HepG2 (cell line): ENCODE data around the gene ATP6V0A1. TPM values are rescaled to one million over a fixed set of nuclear protein-coding genes. Genes with fewer than 3 reads are reported as not detected.

ENCODE experiments used
- GTF3A ChIP-seq: sonication (generic); formaldehyde crosslinking; conservative IDR thresholded peaks from 2 replicates; pipeline ENCODE4 v1.4.0; 2020; ENCODE audit warnings: mild to moderate bottlenecking, missing genetic modification reagents
- HNF4A ChIP-seq: sonication (generic); formaldehyde crosslinking; IDR thresholded peaks from 2 replicates; pipeline ENCODE4 v1.4.0; 2020; ENCODE audit warnings: missing genetic modification reagents
- JUND ChIP-seq: sonication (generic); formaldehyde crosslinking; IDR thresholded peaks from 2 replicates; pipeline ENCODE4 v1.8.0; 2022; ENCODE audit warnings: mild to moderate bottlenecking, missing genetic modification reagents
- KMT2A ChIP-seq: sonication (generic); formaldehyde crosslinking; IDR thresholded peaks from 2 replicates; pipeline ENCODE4 v1.4.0; 2020; ENCODE audit warnings: missing genetic modification reagents
- MTA3 ChIP-seq: sonication (generic); formaldehyde crosslinking; IDR thresholded peaks from 2 replicates; pipeline ENCODE4 v1.4.0; 2020; ENCODE audit warnings: missing genetic modification reagents
- POLR2A ChIP-seq, 2 experiments: IDR thresholded peaks; 2 replicates each; pipeline ENCODE4 v1.6.1; 2011; ENCODE audit warnings: low read depth in 2 of 2, low read length in 2 of 2, mild to moderate bottlenecking in 1 of 2, moderate library complexity in 1 of 2; ENCODE audit not compliant: insufficient read depth in 1 of 2
- SRSF4 ChIP-seq: fragments of 200-400 bp; formaldehyde crosslinking; IDR thresholded peaks from one replicate; pipeline ENCODE4 v1.6.1; 2018; ENCODE audit warnings: mild to moderate bottlenecking, low read depth, low read length, moderate library complexity; ENCODE audit not compliant: poor library complexity, severe bottlenecking
- U2AF2 ChIP-seq: fragments of 200-400 bp; formaldehyde crosslinking; IDR thresholded peaks from 2 replicates; pipeline ENCODE4 v1.6.1; 2017; ENCODE audit warnings: low read depth, mild to moderate bottlenecking, low read length
- ZFP1 ChIP-seq: IDR thresholded peaks from 2 replicates; pipeline ENCODE4 v1.6.1; 2016
- ZFX ChIP-seq: sonication (generic); formaldehyde crosslinking; IDR thresholded peaks from 2 replicates; pipeline ENCODE4 v1.4.0; 2020; ENCODE audit warnings: mild to moderate bottlenecking, low read depth, missing genetic modification reagents, moderate library complexity
- ZNF10 ChIP-seq: sonication (generic); formaldehyde crosslinking; IDR thresholded peaks from 2 replicates; pipeline ENCODE4 v1.4.0; 2020; ENCODE audit warnings: mild to moderate bottlenecking, low read depth, missing genetic modification reagents, borderline replicate concordance
- ZNF253 ChIP-seq: sonication (generic); formaldehyde crosslinking; IDR thresholded peaks from 2 replicates; pipeline ENCODE4 v1.8.0; 2022; ENCODE audit warnings: mild to moderate bottlenecking, missing genetic modification reagents, borderline replicate concordance
- ZNF460 ChIP-seq: sonication (generic); formaldehyde crosslinking; IDR thresholded peaks from 2 replicates; pipeline ENCODE4 v1.5.1; 2020; ENCODE audit warnings: missing genetic modification reagents, mild to moderate bottlenecking, borderline replicate concordance
- ZNF562 ChIP-seq: sonication (generic); formaldehyde crosslinking; IDR thresholded peaks from 2 replicates; pipeline ENCODE4 v1.8.0; 2022; ENCODE audit warnings: missing genetic modification reagents, borderline replicate concordance
- ZNF839 ChIP-seq: sonication (generic); formaldehyde crosslinking; IDR thresholded peaks from 2 replicates; pipeline ENCODE4 v1.4.0; 2020; ENCODE audit warnings: missing genetic modification reagents, mild to moderate bottlenecking, borderline replicate concordance
- ZZZ3 ChIP-seq: sonication (generic); formaldehyde crosslinking; IDR thresholded peaks from 2 replicates; pipeline ENCODE4 v1.4.0; 2020; ENCODE audit warnings: missing genetic modification reagents, mild to moderate bottlenecking, borderline replicate concordance
- polyA plus RNA-seq, 8 experiments: library from polyadenylated mRNA; depleted of rRNA in 3 of 8; stranded (reverse) in 7 of 8; unstranded in 1 of 8; fragments of >200 nt; fragmentation: Illumina TruSeq in 4 of 8; extraction: Trizol in 4 of 8; gene quantifications; 2 replicates each; pipeline versions ENCODE4 v1.2.1 to v1.2.3, GENCODE V29; 2011 to 2016; ENCODE audit warnings: low read depth in 4 of 8, missing spikeins in 1 of 8, mixed read lengths in 1 of 8; ENCODE audit not compliant: insufficient read depth in 1 of 8
- total RNA-seq, 5 experiments: library from RNA; depleted of rRNA; stranded (reverse); fragments of >200 nt; fragmentation: Illumina TruSeq; extraction: Trizol; gene quantifications; 2 replicates each; pipeline ENCODE4 v1.2.3, GENCODE V29; 2016; ENCODE audit warnings: low read depth in 1 of 5
- TF ChIP-seq, protein P1 (sequence below): IDR thresholded peaks from 2 replicates; pipeline ENCODE4 v1.6.1; 2016; ENCODE audit warnings: missing compliant biosample characterization, missing genetic modification reagents, borderline replicate concordance
- TF ChIP-seq, protein P2 (sequence below): sonication (generic); formaldehyde crosslinking; IDR thresholded peaks from 2 replicates; pipeline ENCODE4 v1.4.0; 2020; ENCODE audit warnings: mild to moderate bottlenecking, missing genetic modification reagents
- TF ChIP-seq, protein P3 (sequence below): sonication (generic); formaldehyde crosslinking; IDR thresholded peaks from 2 replicates; pipeline ENCODE4 v1.8.1; 2022; ENCODE audit warnings: low read depth, mild to moderate bottlenecking, missing genetic modification reagents
- TF ChIP-seq, protein P4 (sequence below): sonication (generic); formaldehyde crosslinking; IDR thresholded peaks from 2 replicates; pipeline ENCODE4 v1.4.0; 2020; ENCODE audit warnings: mild to moderate bottlenecking, missing genetic modification reagents
- TF ChIP-seq, protein P5 (sequence below): sonication (generic); formaldehyde crosslinking; conservative IDR thresholded peaks from 2 replicates; pipeline ENCODE4 v1.8.0; 2022; ENCODE audit warnings: missing genetic modification reagents

ATP6V0A1 gene
- total and polyA plus RNA-seq, 2 of the 13 experiments (the other 11 are each of a cell fraction or from before 2014, with no cell fraction given), result 27.9 to 54.1 TPM

DNA sequence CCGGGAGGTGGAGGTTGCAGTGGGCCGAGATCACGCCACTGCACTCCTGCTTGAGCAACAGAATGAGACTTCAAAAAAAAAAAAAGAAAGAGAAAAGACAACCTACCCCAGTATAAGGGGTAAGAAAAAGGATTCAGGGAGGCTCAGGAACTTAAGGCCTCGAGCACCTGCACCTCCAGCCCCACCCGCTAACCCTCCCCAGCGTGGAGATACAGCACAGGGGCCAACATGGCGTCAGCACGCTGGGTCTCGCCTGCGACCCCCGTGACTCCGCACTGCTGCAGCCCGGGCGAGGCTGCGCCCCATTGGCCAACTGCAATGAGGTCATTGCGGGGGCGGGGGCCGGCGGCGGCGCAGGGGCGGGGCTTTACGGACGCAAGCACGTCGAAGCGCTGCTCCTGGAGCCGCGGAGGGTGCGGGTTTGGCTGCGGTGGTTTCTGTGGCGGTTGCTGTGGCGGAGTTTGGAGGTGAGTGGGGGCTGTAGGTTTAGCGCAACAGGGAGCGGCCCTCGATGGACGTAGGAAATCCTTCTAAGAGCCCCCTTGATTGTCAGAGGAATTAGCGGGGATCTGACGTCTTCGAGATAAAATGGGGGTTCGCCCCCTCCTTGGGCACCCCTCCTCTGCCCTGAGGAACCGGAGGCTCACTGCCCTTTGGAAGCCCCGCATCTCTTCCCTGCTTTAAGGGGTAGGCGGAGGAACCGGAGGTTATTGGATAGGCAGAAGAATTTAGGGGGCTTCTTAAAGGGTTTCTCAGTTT is at the start of gene ATP6V0A1 (continued):
- TF ChIP-seq, protein P1, sequence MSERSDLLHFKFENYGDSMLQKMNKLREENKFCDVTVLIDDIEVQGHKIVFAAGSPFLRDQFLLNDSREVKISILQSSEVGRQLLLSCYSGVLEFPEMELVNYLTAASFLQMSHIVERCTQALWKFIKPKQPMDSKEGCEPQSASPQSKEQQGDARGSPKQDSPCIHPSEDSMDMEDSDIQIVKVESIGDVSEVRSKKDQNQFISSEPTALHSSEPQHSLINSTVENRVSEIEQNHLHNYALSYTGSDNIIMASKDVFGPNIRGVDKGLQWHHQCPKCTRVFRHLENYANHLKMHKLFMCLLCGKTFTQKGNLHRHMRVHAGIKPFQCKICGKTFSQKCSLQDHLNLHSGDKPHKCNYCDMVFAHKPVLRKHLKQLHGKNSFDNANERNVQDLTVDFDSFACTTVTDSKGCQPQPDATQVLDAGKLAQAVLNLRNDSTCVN (CRISPR knock-in tag), result peak; percentile 66
- peak; percentile 82 for TF ChIP-seq ZFX (CRISPR knock-in tag)
- no peak for TF ChIP-seq ZNF10
- TF ChIP-seq, protein P2, sequence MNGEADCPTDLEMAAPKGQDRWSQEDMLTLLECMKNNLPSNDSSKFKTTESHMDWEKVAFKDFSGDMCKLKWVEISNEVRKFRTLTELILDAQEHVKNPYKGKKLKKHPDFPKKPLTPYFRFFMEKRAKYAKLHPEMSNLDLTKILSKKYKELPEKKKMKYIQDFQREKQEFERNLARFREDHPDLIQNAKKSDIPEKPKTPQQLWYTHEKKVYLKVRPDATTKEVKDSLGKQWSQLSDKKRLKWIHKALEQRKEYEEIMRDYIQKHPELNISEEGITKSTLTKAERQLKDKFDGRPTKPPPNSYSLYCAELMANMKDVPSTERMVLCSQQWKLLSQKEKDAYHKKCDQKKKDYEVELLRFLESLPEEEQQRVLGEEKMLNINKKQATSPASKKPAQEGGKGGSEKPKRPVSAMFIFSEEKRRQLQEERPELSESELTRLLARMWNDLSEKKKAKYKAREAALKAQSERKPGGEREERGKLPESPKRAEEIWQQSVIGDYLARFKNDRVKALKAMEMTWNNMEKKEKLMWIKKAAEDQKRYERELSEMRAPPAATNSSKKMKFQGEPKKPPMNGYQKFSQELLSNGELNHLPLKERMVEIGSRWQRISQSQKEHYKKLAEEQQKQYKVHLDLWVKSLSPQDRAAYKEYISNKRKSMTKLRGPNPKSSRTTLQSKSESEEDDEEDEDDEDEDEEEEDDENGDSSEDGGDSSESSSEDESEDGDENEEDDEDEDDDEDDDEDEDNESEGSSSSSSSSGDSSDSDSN, result no peak; the same call in 1 of the 2 replicates
- no peak for TF ChIP-seq ZNF460
- peak; percentile 29; the same call in 1 of the 2 replicates for TF ChIP-seq HNF4A (CRISPR knock-in tag)
- TF ChIP-seq MTA3 (CRISPR knock-in tag), result no peak
- TF ChIP-seq POLR2A (IDR thresholded peaks at IDR 0.05; ENCODE audit: insufficient read depth in 1 of 2, low read depth in 2 of 2, low read length in 2 of 2), result peak; percentile 92 to 96
- no peak for TF ChIP-seq JUND (CRISPR knock-in tag)
- no peak for TF ChIP-seq SRSF4
- TF ChIP-seq ZNF253 (CRISPR knock-in tag), result no peak
- TF ChIP-seq ZNF839 (CRISPR knock-in tag), result no peak
- TF ChIP-seq, protein P3, sequence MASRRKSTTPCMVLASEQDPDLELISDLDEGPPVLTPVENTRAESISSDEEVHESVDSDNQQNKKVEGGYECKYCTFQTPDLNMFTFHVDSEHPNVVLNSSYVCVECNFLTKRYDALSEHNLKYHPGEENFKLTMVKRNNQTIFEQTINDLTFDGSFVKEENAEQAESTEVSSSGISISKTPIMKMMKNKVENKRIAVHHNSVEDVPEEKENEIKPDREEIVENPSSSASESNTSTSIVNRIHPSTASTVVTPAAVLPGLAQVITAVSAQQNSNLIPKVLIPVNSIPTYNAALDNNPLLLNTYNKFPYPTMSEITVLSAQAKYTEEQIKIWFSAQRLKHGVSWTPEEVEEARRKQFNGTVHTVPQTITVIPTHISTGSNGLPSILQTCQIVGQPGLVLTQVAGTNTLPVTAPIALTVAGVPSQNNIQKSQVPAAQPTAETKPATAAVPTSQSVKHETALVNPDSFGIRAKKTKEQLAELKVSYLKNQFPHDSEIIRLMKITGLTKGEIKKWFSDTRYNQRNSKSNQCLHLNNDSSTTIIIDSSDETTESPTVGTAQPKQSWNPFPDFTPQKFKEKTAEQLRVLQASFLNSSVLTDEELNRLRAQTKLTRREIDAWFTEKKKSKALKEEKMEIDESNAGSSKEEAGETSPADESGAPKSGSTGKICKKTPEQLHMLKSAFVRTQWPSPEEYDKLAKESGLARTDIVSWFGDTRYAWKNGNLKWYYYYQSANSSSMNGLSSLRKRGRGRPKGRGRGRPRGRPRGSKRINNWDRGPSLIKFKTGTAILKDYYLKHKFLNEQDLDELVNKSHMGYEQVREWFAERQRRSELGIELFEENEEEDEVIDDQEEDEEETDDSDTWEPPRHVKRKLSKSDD, result peak; percentile 95
- TF ChIP-seq U2AF2, result no peak
- no peak for TF ChIP-seq ZZZ3 (CRISPR knock-in tag)
- TF ChIP-seq, protein P4, sequence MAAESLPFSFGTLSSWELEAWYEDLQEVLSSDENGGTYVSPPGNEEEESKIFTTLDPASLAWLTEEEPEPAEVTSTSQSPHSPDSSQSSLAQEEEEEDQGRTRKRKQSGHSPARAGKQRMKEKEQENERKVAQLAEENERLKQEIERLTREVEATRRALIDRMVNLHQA, result no peak
- no peak for TF ChIP-seq GTF3A (CRISPR knock-in tag)
- peak; percentile 21; the same call in 1 of the 2 replicates for TF ChIP-seq ZFP1 (CRISPR knock-in tag)
- no peak for TF ChIP-seq ZNF562 (CRISPR knock-in tag)
- TF ChIP-seq, protein P5, sequence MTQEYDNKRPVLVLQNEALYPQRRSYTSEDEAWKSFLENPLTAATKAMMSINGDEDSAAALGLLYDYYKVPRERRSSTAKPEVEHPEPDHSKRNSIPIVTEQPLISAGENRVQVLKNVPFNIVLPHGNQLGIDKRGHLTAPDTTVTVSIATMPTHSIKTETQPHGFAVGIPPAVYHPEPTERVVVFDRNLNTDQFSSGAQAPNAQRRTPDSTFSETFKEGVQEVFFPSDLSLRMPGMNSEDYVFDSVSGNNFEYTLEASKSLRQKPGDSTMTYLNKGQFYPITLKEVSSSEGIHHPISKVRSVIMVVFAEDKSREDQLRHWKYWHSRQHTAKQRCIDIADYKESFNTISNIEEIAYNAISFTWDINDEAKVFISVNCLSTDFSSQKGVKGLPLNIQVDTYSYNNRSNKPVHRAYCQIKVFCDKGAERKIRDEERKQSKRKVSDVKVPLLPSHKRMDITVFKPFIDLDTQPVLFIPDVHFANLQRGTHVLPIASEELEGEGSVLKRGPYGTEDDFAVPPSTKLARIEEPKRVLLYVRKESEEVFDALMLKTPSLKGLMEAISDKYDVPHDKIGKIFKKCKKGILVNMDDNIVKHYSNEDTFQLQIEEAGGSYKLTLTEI, result no peak
- peak; percentile 47; the same call in 1 of the 2 replicates for TF ChIP-seq KMT2A (CRISPR knock-in tag)
